Bronchial epithelial cell (primary cell): Measurements from ENCODE around the gene GPR180. TPM values are rescaled to one million over a fixed set of nuclear protein-coding genes. Genes with fewer than 3 reads are reported as not detected.

ENCODE experiments used
- DNase-seq: peaks from one replicate; pipeline ENCODE4 v3.0.0-alpha.2; 2010; ENCODE audit warnings: low read depth
- FAIRE-seq: peaks from 2 replicates; lab custom pipeline; 2011; peaks lifted over from hg19 to GRCh38; lab: Jason Lieb, UNC
- H3K27me3 ChIP-seq: 2 replicates; pipeline ENCODE4 v1.5.1; 2011; ENCODE audit warnings: low read length; ENCODE audit not compliant: control insufficient read depth, insufficient read depth
- H3K36me3 ChIP-seq: 2 replicates; pipeline ENCODE4 v1.5.1; 2011; ENCODE audit warnings: low read length; ENCODE audit not compliant: control insufficient read depth, insufficient read depth
- H3K4me3 ChIP-seq: 2 replicates; pipeline ENCODE4 v1.5.1; 2011; ENCODE audit warnings: mild to moderate bottlenecking, low read depth, low read length, control low read depth
- total RNA-seq: library from RNA; depleted of rRNA; stranded (reverse); fragments of >200 nt; gene quantifications from 2 replicates; pipeline ENCODE4 v1.2.1, GENCODE V29; 2014
- TF ChIP-seq, protein P1 (sequence below): IDR thresholded peaks from 2 replicates; pipeline ENCODE4 v1.5.1; 2011; ENCODE audit warnings: mild to moderate bottlenecking, moderate library complexity, low read length, control low read depth, inconsistent platforms; ENCODE audit not compliant: insufficient read depth, severe bottlenecking

The GPR180 gene
- total RNA-seq, 1 donor from 2014 or later, result 12.4 TPM

DNA sequence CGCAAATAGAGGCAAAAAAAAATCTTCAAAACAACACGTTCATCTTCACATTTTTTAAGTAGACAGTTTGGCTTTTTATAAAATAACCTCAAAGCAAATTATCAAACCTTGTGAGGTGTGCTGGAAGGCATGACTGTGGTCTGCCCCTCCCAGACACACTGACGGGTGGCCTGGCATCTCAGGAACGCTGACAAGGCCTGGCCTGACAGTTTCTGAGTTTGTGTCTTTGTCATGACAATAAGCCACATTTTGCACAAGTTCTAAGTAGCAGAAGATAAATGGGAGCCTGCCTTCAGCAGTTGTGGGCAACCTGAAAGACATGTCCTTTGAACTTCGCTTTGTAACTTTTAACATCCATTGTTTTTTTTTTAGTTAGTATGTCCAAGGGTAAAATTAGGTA, 72.2 kb downstream of the GPR180 start:
- TF ChIP-seq, protein P1, sequence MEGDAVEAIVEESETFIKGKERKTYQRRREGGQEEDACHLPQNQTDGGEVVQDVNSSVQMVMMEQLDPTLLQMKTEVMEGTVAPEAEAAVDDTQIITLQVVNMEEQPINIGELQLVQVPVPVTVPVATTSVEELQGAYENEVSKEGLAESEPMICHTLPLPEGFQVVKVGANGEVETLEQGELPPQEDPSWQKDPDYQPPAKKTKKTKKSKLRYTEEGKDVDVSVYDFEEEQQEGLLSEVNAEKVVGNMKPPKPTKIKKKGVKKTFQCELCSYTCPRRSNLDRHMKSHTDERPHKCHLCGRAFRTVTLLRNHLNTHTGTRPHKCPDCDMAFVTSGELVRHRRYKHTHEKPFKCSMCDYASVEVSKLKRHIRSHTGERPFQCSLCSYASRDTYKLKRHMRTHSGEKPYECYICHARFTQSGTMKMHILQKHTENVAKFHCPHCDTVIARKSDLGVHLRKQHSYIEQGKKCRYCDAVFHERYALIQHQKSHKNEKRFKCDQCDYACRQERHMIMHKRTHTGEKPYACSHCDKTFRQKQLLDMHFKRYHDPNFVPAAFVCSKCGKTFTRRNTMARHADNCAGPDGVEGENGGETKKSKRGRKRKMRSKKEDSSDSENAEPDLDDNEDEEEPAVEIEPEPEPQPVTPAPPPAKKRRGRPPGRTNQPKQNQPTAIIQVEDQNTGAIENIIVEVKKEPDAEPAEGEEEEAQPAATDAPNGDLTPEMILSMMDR, result no peak
- FAIRE-seq (no peak), DNase-seq (no peak)
- no peaks in the 10 kb centered on the region for H3K27me3 ChIP-seq
- H3K4me3 ChIP-seq, result no peak overlapping the region
- no peaks in the 10 kb centered on the region for H3K36me3 ChIP-seq

- TF ChIP-seq, protein P1, result peak; percentile 79
- H3K4me3 ChIP-seq, result no peak overlapping the region
- FAIRE-seq, result no peak
- H3K27me3 ChIP-seq, result no peaks in the 10 kb centered on the region
- peak; percentile 57 for DNase-seq
- no peaks in the 10 kb centered on the region for H3K36me3 ChIP-seq
These were observed 73.1 kb downstream of the GPR180 start for GRCh38 chr13:94674609-94675348.

- H3K4me3 ChIP-seq, result no peak overlapping the region
- TF ChIP-seq, protein P1, result no peak
- H3K36me3 ChIP-seq, result no peaks in the 10 kb centered on the region
- FAIRE-seq (no peak), DNase-seq (no peak)
- H3K27me3 ChIP-seq, result no peaks in the 10 kb centered on the region
These were observed 76.1 kb downstream of the GPR180 start for GRCh38 chr13:94677799-94678198.

DNA sequence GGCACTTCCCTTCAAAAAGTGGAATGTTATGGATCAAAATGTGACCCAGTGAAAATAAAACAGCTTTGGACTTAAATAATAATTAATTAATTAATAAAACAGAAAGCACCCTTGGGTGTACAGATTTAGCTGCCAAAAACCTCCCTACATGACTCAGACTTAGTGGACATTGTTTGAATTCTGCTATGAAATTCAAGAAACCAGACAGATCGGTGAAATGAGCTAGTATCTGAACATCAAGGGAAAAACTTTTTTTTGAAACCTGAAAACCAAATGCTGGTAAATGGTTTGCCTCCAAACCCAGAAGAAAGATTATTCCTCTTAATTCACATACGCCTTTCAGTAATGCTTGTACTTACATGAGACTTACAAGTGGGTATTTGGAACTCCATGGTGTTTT, 77.2 kb downstream of the GPR180 start:
- TF ChIP-seq, protein P1, result no peak
- DNase-seq (no peak), FAIRE-seq (no peak)
- Histone ChIP-seq H3K4me3 (no peak overlapping the region), H3K36me3 (no peaks in the 10 kb centered on the region), H3K27me3 (peaks cover 2% of the 10 kb centered on the region)

DNA sequence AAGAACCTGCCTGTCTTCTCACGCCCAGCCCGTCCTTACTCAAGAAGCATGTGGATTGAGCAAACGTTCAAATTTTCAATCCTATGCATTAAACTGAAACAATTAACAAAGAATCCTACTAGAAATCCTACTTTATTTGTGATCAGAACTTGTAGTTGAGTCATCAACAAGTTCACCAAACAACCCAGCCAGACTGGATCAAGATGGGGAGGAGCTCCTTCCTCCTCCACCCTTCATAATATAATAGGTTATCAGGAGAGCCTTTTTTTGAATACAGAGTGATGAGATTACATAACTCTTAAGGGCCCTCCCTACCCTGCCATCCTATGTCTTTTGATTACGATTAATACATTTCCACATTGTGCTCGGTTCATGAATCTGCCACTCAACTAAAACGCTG, 78.0 kb downstream of the GPR180 start:
- Histone ChIP-seq H3K4me3 (no peak overlapping the region), H3K36me3 (no peaks in the 10 kb centered on the region), H3K27me3 (peaks cover 2% of the 10 kb centered on the region)
- no peak for FAIRE-seq
- TF ChIP-seq, protein P1, result no peak
- DNase-seq, result peak; percentile 19

DNA sequence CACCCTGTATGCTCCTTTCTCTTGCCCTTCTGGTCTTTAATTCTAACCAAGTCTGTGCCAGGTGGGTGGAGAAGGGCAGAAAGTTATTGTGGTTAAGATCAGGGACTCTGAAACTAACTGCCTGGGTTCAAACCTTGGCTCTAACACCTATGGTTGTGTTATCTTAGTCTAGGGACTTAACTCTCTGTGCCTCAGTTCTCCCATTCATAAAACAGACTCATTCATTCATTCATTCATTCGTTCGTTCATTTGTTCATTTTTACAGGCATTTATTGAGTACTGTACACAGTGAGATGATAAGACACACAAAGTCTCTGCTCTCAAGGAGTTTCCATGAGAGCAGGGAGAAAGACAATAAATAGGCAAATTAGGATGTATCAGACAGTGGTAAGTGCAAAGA, 80.6 kb downstream of the GPR180 start:
- TF ChIP-seq, protein P1, result no peak
- FAIRE-seq, result no peak
- H3K36me3 ChIP-seq, result no peaks in the 10 kb centered on the region

More for the DNA sequence above, 80.6 kb downstream of the GPR180 start:
- Histone ChIP-seq H3K4me3 (no peak overlapping the region), H3K27me3 (peaks cover 2% of the 10 kb centered on the region)
- DNase-seq, result no peak
